Testis (tissue), 3 donors: ENCODE results near the gene SRXN1. TPM values are rescaled to one million over a fixed set of nuclear protein-coding genes. Genes with fewer than 3 reads are reported as not detected.

Experiments used
- DNase-seq: peaks from one replicate; pipeline ENCODE4 v3.0.0-alpha.2; 2019
- H3K27ac ChIP-seq, 2 donors: fragments of 200-600 bp; sonication (generic); one replicate each; pipeline ENCODE4 v1.5.1; 2019
- H3K27me3 ChIP-seq: fragments of 200-600 bp; sonication (generic); one replicate; pipeline ENCODE4 v1.5.1; 2019
- H3K36me3 ChIP-seq: fragments of 200-600 bp; sonication (generic); one replicate; pipeline ENCODE4 v1.5.1; 2017; ENCODE audit warnings: low read depth; ENCODE audit errors: missing control alignments
- H3K4me1 ChIP-seq: fragments of 200-600 bp; sonication (generic); one replicate; pipeline ENCODE4 v1.5.1; 2019
- H3K4me3 ChIP-seq, 2 donors: fragments of 200-600 bp; sonication (generic); one replicate each; pipeline ENCODE4 v1.5.1; 2017 to 2019
- H3K9me3 ChIP-seq: fragments of 200-600 bp; sonication (generic); one replicate; pipeline ENCODE4 v1.5.1; 2017
- POLR2A ChIP-seq: fragments of 450-650 bp; IDR thresholded peaks from one replicate; pipeline ENCODE4 v1.6.1; 2017; ENCODE audit warnings: antibody characterized with exemption, mild to moderate bottlenecking, moderate library complexity
- WGBS, 2 donors: methylation state at CpG; one replicate each; pipeline ENCODE4 v1.1.5; 2018; 5-methylcytosine and 5-hydroxymethylcytosine counted together
- intact Hi-C: fragments of 100-400 bp; cut with DNase I; formaldehyde crosslinking; loops from one replicate; pipeline ENCODE4 v1.15.1; 2023; ENCODE audit warnings: low total_unique reads
- polyA plus RNA-seq: library from polyadenylated mRNA; stranded (reverse); fragments of 350-450 nt; fragmentation: Illumina TruSeq; extraction: RNeasy Lipid Tissue Mini Kit (QIAGEN cat#74804); gene quantifications from one replicate; pipeline ENCODE4 v1.2.3, GENCODE V29; 2014; ENCODE audit warnings: low read depth, low replicate concordance; ENCODE audit not compliant: insufficient read depth
- total RNA-seq, 2 donors: library from RNA; depleted of rRNA; stranded (reverse); fragments of >200 nt; gene quantifications; one replicate each; pipeline ENCODE4 v1.2.3, GENCODE V29; 2016
- TF ChIP-seq, protein P1 (sequence below), 3 experiments: fragments of 450-650 bp in 2 of 3; fragments of 200-600 bp in 1 of 3; sonication (generic) in 1 of 3; IDR thresholded peaks; one replicate each; pipeline ENCODE4 v1.5.1; 2016 to 2019; ENCODE audit warnings: antibody characterized with exemption in 3 of 3, mild to moderate bottlenecking in 2 of 3, moderate library complexity in 1 of 3

SRXN1 gene
- total and polyA plus RNA-seq, 3 donors from 2014 or later = 20.6 to 29.8 (median 26.9) TPM

DNA sequence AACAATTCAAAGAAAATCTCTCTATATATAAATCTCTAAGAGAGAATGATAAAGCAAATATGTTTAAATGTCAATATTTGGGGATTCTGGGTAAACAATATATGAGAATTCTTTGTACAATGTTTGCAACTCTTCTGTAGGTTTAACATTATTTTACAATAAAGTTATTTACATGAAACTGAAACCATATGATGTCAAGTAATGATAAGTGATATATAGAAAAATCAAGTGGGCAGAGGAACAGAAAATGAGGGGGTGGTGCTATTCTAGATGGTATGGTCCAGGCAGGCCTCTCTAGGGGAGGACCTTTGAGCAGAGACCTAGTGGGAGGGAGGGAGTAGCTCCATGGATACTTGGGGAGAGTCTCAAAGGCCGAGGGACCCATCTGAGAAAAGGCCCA is 39.0 kb upstream of the SRXN1 start:
- intact Hi-C loops = no loop called here
- H3K27me3 ChIP-seq = no peaks in the 10 kb centered on the region
- no peak for DNase-seq
- no peaks in the 10 kb centered on the region for H3K9me3 ChIP-seq
- WGBS, 2 donors = 50 to 54% methylated on average over 1 of the region's 1 CpG
- no peak overlapping the region for H3K4me3 ChIP-seq
- H3K36me3 ChIP-seq = no peaks in the 10 kb centered on the region
- no peaks in the 10 kb centered on the region for H3K4me1 ChIP-seq
- no peak overlapping the region for H3K27ac ChIP-seq
- no peak for TF ChIP-seq POLR2A
- TF ChIP-seq, protein P1, sequence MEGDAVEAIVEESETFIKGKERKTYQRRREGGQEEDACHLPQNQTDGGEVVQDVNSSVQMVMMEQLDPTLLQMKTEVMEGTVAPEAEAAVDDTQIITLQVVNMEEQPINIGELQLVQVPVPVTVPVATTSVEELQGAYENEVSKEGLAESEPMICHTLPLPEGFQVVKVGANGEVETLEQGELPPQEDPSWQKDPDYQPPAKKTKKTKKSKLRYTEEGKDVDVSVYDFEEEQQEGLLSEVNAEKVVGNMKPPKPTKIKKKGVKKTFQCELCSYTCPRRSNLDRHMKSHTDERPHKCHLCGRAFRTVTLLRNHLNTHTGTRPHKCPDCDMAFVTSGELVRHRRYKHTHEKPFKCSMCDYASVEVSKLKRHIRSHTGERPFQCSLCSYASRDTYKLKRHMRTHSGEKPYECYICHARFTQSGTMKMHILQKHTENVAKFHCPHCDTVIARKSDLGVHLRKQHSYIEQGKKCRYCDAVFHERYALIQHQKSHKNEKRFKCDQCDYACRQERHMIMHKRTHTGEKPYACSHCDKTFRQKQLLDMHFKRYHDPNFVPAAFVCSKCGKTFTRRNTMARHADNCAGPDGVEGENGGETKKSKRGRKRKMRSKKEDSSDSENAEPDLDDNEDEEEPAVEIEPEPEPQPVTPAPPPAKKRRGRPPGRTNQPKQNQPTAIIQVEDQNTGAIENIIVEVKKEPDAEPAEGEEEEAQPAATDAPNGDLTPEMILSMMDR (IDR thresholded peaks at IDR 0.05) = no peak

DNA sequence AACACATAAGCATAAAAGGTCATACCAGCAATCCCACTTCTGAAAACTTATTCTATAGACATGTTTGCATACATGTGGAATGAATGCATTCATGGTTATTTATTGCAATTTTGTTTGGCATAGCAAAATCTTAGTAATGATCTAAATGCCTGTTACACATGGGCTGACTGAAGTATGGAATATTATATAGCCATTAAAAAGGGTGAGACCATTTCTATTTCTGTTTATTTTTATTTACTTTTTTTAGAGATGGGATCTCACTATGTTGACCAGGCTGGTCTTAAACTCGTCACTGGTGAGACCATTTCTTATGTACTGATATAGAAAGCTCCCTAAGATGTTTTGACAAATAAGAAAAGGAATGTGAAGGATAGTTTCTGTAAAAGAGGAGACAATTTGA is 36.9 kb upstream of the SRXN1 start:
- no peaks in the 10 kb centered on the region for H3K36me3 ChIP-seq
- no peak overlapping the region for H3K27ac ChIP-seq
- H3K9me3 ChIP-seq = no peaks in the 10 kb centered on the region
- intact Hi-C loops = no loop called here
- DNase-seq = no peak
- WGBS, 2 donors = 69 to 74% methylated on average over 1 of the region's 1 CpG
- no peak for TF ChIP-seq POLR2A
- TF ChIP-seq, protein P1 (IDR thresholded peaks at IDR 0.05) = no peak
- H3K4me3 ChIP-seq = no peak overlapping the region
- no peaks in the 10 kb centered on the region for H3K4me1 ChIP-seq
- no peaks in the 10 kb centered on the region for H3K27me3 ChIP-seq

DNA sequence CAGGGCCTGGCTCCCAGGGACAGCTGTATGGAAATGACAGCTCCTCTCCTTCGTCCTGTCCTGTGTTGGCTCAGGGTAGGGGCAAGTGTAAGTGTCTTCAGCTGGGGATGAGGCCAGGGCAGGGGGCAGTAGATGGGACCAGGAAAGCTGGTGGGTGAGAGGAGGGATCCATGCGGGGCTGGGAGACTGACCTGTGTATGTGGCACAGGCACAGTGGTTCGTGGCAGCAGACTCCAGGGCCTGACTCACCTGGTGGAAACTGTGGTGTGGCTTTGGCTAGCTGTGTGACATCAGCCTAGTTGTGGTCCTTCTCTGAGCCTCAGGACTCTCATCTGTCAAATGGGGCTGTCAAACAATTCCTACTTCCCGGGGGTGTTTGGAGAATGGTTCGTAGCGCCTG is 36.3 kb upstream of the SRXN1 start:
- TF ChIP-seq, protein P1 (IDR thresholded peaks at IDR 0.05) = no peak
- no peak for TF ChIP-seq POLR2A
- no peaks in the 10 kb centered on the region for H3K4me1 ChIP-seq
- intact Hi-C loops = no loop called here
- H3K9me3 ChIP-seq = no peaks in the 10 kb centered on the region
- H3K27me3 ChIP-seq = no peaks in the 10 kb centered on the region
- H3K27ac ChIP-seq = no peak overlapping the region
- H3K36me3 ChIP-seq = no peaks in the 10 kb centered on the region
- 81 to 88% methylated on average over 6 of the region's 6 CpGs for WGBS, 2 donors
- no peak overlapping the region for H3K4me3 ChIP-seq
- no peak for DNase-seq

DNA sequence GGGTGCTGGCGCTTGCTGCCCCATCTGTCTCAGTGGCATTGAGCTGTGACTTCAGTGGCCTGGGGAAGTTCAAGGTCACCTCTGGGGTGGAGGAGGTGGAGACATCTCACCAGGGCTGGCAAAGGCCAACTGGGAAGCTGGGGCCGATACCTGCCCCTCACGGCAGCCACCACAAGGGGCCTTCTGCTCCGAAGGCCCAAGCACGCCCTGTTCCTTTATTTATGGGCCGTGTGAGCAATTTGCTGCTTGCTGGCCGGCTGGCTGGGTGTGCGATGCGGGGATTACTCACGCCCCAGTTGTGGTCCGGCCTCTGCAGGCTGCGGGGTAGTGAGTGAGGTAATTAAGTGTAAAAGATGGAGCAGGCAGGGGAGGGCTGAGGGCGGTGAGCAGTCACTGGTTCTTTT is 35.8 kb upstream of the SRXN1 start:
- DNase-seq = no peak
- Histone ChIP-seq H3K9me3 (no peaks in the 10 kb centered on the region), H3K27me3 (no peaks in the 10 kb centered on the region), H3K4me3 (no peak overlapping the region), H3K27ac (no peak overlapping the region), H3K36me3 (no peaks in the 10 kb centered on the region), H3K4me1 (no peaks in the 10 kb centered on the region)
- 37 to 45% methylated on average over 8 to 12 of the region's 13 CpGs for WGBS, 2 donors
- intact Hi-C loops = no loop called here
- no peak for TF ChIP-seq POLR2A
- TF ChIP-seq, protein P1 (IDR thresholded peaks at IDR 0.05) = no peak

DNA sequence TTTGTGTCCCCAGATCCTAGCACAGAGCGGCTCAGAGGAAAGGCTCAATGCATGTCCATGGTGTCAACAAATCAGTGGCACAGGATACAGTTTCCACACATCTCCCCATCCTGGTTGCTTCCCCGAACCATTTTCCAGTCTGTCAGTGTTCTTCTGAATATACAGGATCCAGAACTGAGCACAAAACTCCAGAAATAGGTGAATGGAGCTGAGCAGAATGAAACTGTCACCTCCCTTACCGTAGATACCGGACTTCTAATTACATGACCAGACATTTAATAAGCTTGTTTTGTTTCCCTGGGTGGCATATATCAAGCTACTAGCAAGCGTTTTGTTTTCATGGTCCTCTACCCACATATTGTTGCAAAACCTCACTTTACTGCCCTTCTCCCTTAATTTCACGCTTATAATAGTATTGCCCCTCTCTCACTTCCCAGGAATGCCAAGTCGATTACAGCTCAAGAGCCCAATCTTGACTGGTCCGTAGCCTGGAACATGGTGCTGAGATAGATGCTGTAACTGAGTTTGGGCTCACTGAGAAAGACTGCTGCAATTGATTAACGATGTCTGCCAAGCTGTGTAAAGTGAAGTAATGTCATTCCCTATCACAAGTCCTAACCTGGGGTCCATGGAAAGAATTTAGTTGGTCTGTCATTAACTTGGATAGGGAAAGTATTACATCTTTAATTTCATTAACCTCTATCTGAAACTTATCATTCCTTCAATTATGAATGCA is 34.6 kb upstream of the SRXN1 start:
- TF ChIP-seq, protein P1 (IDR thresholded peaks at IDR 0.05) = no peak
- TF ChIP-seq POLR2A = no peak
- Histone ChIP-seq H3K27me3 (no peaks in the 10 kb centered on the region), H3K36me3 (no peaks in the 10 kb centered on the region), H3K9me3 (no peaks in the 10 kb centered on the region), H3K4me3 (no peak overlapping the region), H3K4me1 (no peaks in the 10 kb centered on the region), H3K27ac (no peak overlapping the region)
- WGBS, 2 donors = 79 to 83% methylated on average over 9 of the region's 9 CpGs
- intact Hi-C loops = no loop called here
- DNase-seq = no peak
